K562 (cell line): Measurements from ENCODE around the gene KRT16. TPM values are rescaled to one million over a fixed set of nuclear protein-coding genes. Genes with fewer than 3 reads are reported as not detected.
A peak's percentile ranks its signal among the peaks of the same experiment; 100 is the strongest.

Experiments
- ATF1 ChIP-seq, 2 experiments: fragments of 450-650 bp in 1 of 2; IDR thresholded peaks; 2 replicates each; pipeline ENCODE4 v1.6.1; 2016; ENCODE audit warnings: missing compliant biosample characterization in 1 of 2, missing genetic modification characterization in 1 of 2
- CTBP1 ChIP-seq: fragments of 450-650 bp; IDR thresholded peaks from 2 replicates; pipeline ENCODE4 v1.6.1; 2016; ENCODE audit warnings: borderline replicate concordance
- DMBX1 ChIP-seq: fragments of 250-450 bp; sonication (Bioruptor Pico); IDR thresholded peaks from 2 replicates; pipeline ENCODE4 v1.8.0; 2022; ENCODE audit warnings: inconsistent platforms, mild to moderate bottlenecking, moderate library complexity, borderline replicate concordance
- ELF4 ChIP-seq: fragments of 450-650 bp; formaldehyde crosslinking; IDR thresholded peaks from 2 replicates; pipeline ENCODE4 v1.4.0; 2022; ENCODE audit warnings: missing genetic modification characterization
- EZH2 ChIP-seq: IDR thresholded peaks from 2 replicates; pipeline ENCODE4 v1.6.1; 2012; ENCODE audit warnings: low read depth, mild to moderate bottlenecking, inconsistent platforms, low read length, borderline replicate concordance
- FOXJ2 ChIP-seq: fragments of 200-800 bp; sonication (Bioruptor generic); IDR thresholded peaks from 2 replicates; pipeline ENCODE4 v1.6.1; 2016; ENCODE audit warnings: missing genetic modification characterization, missing compliant biosample characterization
- KDM4B ChIP-seq, 2 experiments: fragments of 450-650 bp in 1 of 2; sonication (generic) in 1 of 2; IDR thresholded peaks; 2 replicates each; pipeline ENCODE4 v1.6.1; 2016 to 2017; ENCODE audit warnings: borderline replicate concordance in 2 of 2, antibody characterized with exemption in 1 of 2, low read depth in 1 of 2, mild to moderate bottlenecking in 1 of 2
- MECOM ChIP-seq: fragments of 250-450 bp; sonication (Bioruptor Pico); IDR thresholded peaks from 2 replicates; pipeline ENCODE4 v1.8.0; 2022; ENCODE audit warnings: inconsistent platforms
- NCOA6 ChIP-seq: fragments of 450-650 bp; IDR thresholded peaks from 2 replicates; pipeline ENCODE4 v1.6.1; 2017; ENCODE audit warnings: mild to moderate bottlenecking
- NUFIP1 ChIP-seq: fragments of 450-650 bp; IDR thresholded peaks from 2 replicates; pipeline ENCODE4 v1.6.1; 2018; ENCODE audit not compliant: partially characterized antibody
- POLR3G ChIP-seq: IDR thresholded peaks from 2 replicates; pipeline ENCODE4 v1.6.1; 2011; ENCODE audit not compliant: insufficient read length, insufficient replicate concordance; ENCODE audit errors: extremely low read depth
- SETDB1 ChIP-seq: IDR thresholded peaks from one replicate; pipeline ENCODE4 v1.6.1; 2012; ENCODE audit warnings: low read length, control low read depth, inconsistent platforms
- SMC3 ChIP-seq: conservative IDR thresholded peaks from 2 replicates; pipeline ENCODE4 v1.6.1; 2011; ENCODE audit warnings: low read depth, low read length, improper control_type of control experiment; ENCODE audit not compliant: insufficient read depth
- TAF9B ChIP-seq: fragments of 450-650 bp; IDR thresholded peaks from 2 replicates; pipeline ENCODE4 v1.6.1; 2018; ENCODE audit warnings: mild to moderate bottlenecking; ENCODE audit not compliant: partially characterized antibody
- TARDBP ChIP-seq: fragments of 450-650 bp; IDR thresholded peaks from 2 replicates; pipeline ENCODE4 v1.6.1; 2016
- TBP ChIP-seq: optimal IDR thresholded peaks from 2 replicates; pipeline ENCODE3; 2011; ENCODE audit warnings: low read depth, low read length, improper control_type of control experiment
- ZC3H4 ChIP-seq: sonication (generic); formaldehyde crosslinking; IDR thresholded peaks from 2 replicates; pipeline ENCODE4 v1.9.0; 2021; ENCODE audit warnings: missing genetic modification reagents, borderline replicate concordance
- ZNF239 ChIP-seq: fragments of 250-450 bp; sonication (Bioruptor Pico); IDR thresholded peaks from 2 replicates; pipeline ENCODE4 v1.4.0; 2020; ENCODE audit warnings: mild to moderate bottlenecking
- ZNF384 ChIP-seq: IDR thresholded peaks from 2 replicates; pipeline ENCODE4 v1.6.1; 2012; ENCODE audit warnings: low read depth, low read length, improper control_type of control experiment
- ZNF41 ChIP-seq: fragments of 250-450 bp; sonication (Bioruptor Pico); conservative IDR thresholded peaks from 2 replicates; pipeline ENCODE4 v1.4.0; 2020; ENCODE audit warnings: mild to moderate bottlenecking
- ZNF79 ChIP-seq: fragments of 250-450 bp; sonication (Bioruptor Pico); IDR thresholded peaks from 2 replicates; pipeline ENCODE4 v1.4.0; 2020; ENCODE audit warnings: low read depth, mild to moderate bottlenecking, moderate library complexity
- polyA plus RNA-seq, 8 experiments: library from polyadenylated mRNA; depleted of rRNA in 4 of 8; stranded (reverse) in 5 of 8; unstranded in 3 of 8; fragments of >200 nt; fragmentation: Nextera tagmentation in 2 of 8; fragmentation: Illumina TruSeq in 1 of 8; extraction: Ambion mirVana in 2 of 8; extraction: Trizol in 1 of 8; gene quantifications; 2 replicates each; pipeline versions ENCODE4 v1.2.1 to v1.2.3, GENCODE V29; 2011 to 2014; ENCODE audit warnings: inconsistent platforms in 1 of 8, missing spikeins in 1 of 8
- total RNA-seq, 7 experiments: library from RNA; depleted of rRNA in 6 of 7; stranded (reverse); fragments of >200 nt in 6 of 7; fragmentation: Illumina TruSeq in 2 of 7; extraction: Trizol in 2 of 7; gene quantifications; 2 replicates each; pipeline versions ENCODE4 v1.2.1 to v1.2.3, GENCODE V29; 2011 to 2021; ENCODE audit warnings: low replicate concordance in 1 of 7
- TF ChIP-seq, protein P1 (sequence below): sonication (generic); formaldehyde crosslinking; IDR thresholded peaks from 2 replicates; pipeline ENCODE4 v1.8.0; 2023; ENCODE audit warnings: missing genetic modification reagents, mild to moderate bottlenecking, borderline replicate concordance
- TF ChIP-seq, protein P2 (sequence below), 2 experiments: fragments of 250-450 bp in 1 of 2; fragments of 450-650 bp in 1 of 2; sonication (Bioruptor Pico) in 1 of 2; IDR thresholded peaks; 2 replicates each; pipeline versions ENCODE4 v1.6.1 to v1.8.0; 2016 to 2021; ENCODE audit warnings: mild to moderate bottlenecking in 2 of 2, moderate library complexity in 2 of 2, missing compliant biosample characterization in 1 of 2, missing genetic modification characterization in 1 of 2
- TF ChIP-seq, protein P3 (sequence below): fragments of 250-450 bp; sonication (Bioruptor Pico); IDR thresholded peaks from 2 replicates; pipeline ENCODE4 v1.9.0; 2021; ENCODE audit warnings: mild to moderate bottlenecking

KRT16 gene
- total and polyA plus RNA-seq, 9 of the 15 experiments (the other 6 are each of a cell fraction or from before 2014, with no cell fraction given) = 0.04 TPM; not detected in 8

DNA sequence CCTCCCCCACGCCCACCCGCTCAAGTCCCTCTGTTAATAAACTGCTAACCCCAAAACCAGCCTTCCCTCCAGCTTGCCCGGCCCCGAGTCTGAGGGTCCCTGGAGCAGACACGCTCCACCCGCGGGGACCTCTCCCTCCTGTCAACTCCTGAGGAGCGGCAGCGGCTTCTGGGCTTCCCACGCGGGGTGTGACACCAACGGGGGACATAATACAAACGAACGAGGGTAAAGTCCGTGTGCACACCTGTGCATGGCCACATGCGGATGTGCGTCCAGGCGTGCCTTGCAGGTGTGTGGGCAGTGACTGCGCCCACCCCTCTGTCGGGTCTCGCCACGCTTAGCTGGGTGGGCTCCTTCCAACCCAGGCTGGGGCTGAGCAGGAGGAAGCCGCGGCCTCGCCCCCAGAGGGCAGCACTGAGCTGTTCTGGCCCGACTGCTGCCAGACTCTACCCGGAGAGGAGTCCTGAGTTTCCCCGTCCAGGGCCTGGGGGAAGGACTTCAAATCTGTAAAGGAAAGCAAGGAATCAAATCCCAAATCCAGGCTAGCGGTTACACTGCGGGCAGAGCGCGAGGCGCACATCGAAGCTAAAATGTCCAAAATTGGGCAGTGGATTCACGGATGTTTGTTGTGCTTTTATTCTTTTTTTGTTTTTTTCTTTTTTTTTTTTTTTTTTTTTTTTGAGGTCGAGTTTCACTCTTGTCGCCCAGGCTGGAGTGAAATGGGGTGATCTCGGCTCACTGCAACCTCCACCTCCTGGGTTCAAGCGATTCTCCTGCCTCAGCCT lies 36.0 kb upstream of the KRT16 start (continued):
- TF ChIP-seq ATF1 (CRISPR knock-in tag; IDR thresholded peaks at IDR 0.05) (no peak), ATF1 (tag; IDR thresholded peaks at IDR 0.05) (no peak), KDM4B (IDR thresholded peaks at IDR 0.05; ENCODE audit: borderline replicate concordance in 2 of 2, low read depth in 1 of 2) (no peak; a peak in 1 of 4 replicates), ZNF41 (CRISPR knock-in tag) (no peak), ZC3H4 (CRISPR knock-in tag) (no peak), MECOM (CRISPR knock-in tag) (no peak), NCOA6 (no peak), ZNF239 (CRISPR knock-in tag) (no peak), ZNF79 (CRISPR knock-in tag) (no peak), TAF9B (no peak), TARDBP (no peak), SETDB1 (no peak), POLR3G (no peak), CTBP1 (no peak), ELF4 (no peak), EZH2 (no peak), DMBX1 (no peak), FOXJ2 (tag) (no peak), NUFIP1 (no peak), SMC3 (peak; percentile 71; the same call in 1 of the 2 replicates), ZNF384 (peak; percentile 76), TBP (no peak)
- TF ChIP-seq, protein P1, sequence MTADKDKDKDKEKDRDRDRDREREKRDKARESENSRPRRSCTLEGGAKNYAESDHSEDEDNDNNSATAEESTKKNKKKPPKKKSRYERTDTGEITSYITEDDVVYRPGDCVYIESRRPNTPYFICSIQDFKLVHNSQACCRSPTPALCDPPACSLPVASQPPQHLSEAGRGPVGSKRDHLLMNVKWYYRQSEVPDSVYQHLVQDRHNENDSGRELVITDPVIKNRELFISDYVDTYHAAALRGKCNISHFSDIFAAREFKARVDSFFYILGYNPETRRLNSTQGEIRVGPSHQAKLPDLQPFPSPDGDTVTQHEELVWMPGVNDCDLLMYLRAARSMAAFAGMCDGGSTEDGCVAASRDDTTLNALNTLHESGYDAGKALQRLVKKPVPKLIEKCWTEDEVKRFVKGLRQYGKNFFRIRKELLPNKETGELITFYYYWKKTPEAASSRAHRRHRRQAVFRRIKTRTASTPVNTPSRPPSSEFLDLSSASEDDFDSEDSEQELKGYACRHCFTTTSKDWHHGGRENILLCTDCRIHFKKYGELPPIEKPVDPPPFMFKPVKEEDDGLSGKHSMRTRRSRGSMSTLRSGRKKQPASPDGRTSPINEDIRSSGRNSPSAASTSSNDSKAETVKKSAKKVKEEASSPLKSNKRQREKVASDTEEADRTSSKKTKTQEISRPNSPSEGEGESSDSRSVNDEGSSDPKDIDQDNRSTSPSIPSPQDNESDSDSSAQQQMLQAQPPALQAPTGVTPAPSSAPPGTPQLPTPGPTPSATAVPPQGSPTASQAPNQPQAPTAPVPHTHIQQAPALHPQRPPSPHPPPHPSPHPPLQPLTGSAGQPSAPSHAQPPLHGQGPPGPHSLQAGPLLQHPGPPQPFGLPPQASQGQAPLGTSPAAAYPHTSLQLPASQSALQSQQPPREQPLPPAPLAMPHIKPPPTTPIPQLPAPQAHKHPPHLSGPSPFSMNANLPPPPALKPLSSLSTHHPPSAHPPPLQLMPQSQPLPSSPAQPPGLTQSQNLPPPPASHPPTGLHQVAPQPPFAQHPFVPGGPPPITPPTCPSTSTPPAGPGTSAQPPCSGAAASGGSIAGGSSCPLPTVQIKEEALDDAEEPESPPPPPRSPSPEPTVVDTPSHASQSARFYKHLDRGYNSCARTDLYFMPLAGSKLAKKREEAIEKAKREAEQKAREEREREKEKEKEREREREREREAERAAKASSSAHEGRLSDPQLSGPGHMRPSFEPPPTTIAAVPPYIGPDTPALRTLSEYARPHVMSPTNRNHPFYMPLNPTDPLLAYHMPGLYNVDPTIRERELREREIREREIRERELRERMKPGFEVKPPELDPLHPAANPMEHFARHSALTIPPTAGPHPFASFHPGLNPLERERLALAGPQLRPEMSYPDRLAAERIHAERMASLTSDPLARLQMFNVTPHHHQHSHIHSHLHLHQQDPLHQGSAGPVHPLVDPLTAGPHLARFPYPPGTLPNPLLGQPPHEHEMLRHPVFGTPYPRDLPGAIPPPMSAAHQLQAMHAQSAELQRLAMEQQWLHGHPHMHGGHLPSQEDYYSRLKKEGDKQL = no peak
- TF ChIP-seq, protein P2, sequence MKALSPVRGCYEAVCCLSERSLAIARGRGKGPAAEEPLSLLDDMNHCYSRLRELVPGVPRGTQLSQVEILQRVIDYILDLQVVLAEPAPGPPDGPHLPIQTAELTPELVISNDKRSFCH (CRISPR knock-in tag; IDR thresholded peaks at IDR 0.05) = no peak
- TF ChIP-seq, protein P2 (tag; IDR thresholded peaks at IDR 0.05) = no peak
- TF ChIP-seq, protein P3, sequence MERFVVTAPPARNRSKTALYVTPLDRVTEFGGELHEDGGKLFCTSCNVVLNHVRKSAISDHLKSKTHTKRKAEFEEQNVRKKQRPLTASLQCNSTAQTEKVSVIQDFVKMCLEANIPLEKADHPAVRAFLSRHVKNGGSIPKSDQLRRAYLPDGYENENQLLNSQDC (CRISPR knock-in tag) = no peak
